Measurements from ENCODE around the gene SMPDL3A.

The SMPDL3A gene

DNA sequence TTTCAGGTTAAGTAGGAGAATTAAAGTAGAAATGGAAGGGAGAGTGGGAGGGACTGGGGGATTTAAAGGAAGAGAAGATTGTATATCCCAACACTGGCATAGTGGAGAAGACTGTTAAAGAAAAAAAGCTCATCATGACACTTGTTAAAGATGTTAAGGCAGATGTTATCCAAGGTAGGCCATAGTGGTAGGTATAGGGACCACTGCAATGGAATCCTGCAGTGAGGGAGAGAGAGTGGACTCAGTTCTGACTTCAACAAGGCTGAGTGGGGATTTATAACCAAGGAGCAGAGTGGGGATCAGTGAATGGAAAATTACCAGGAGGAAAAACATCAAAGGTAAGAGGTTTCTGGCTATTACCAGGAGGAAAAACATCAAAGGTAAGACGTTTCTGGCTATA, 21.1 kb downstream of the SMPDL3A start:
- no peak overlapping the region for H3K4me3 ChIP-seq (ENCODE audit: low read depth, low read length)
- no peak for DNase-seq (ENCODE audit: low read depth)
- TF ChIP-seq, protein P1, sequence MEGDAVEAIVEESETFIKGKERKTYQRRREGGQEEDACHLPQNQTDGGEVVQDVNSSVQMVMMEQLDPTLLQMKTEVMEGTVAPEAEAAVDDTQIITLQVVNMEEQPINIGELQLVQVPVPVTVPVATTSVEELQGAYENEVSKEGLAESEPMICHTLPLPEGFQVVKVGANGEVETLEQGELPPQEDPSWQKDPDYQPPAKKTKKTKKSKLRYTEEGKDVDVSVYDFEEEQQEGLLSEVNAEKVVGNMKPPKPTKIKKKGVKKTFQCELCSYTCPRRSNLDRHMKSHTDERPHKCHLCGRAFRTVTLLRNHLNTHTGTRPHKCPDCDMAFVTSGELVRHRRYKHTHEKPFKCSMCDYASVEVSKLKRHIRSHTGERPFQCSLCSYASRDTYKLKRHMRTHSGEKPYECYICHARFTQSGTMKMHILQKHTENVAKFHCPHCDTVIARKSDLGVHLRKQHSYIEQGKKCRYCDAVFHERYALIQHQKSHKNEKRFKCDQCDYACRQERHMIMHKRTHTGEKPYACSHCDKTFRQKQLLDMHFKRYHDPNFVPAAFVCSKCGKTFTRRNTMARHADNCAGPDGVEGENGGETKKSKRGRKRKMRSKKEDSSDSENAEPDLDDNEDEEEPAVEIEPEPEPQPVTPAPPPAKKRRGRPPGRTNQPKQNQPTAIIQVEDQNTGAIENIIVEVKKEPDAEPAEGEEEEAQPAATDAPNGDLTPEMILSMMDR (conservative IDR thresholded peaks at IDR 0.05; ENCODE audit: low read depth, low read length): no peak

DNA sequence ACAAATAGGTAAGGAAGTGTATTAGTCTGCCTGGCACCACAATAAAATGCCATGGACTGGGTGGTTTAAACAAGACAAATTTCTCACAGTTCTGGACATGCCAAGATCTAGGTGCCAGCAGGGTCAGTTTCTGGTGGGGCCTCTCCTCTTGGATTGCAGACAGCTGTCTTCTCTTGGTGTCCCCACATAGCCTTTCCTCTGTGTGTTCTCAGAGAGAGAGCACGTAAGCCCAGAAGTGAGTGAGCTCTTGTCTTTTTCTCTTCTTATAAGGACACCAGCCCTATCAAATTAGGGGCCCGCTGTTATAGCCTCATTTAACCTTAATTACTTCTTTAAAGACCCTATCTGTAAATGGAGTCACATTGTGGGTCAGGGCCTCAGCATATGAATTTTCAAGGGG, 28.3 kb downstream of the SMPDL3A start:
- TF ChIP-seq, protein P1 (conservative IDR thresholded peaks at IDR 0.05; ENCODE audit: low read depth, low read length): no peak

DNA sequence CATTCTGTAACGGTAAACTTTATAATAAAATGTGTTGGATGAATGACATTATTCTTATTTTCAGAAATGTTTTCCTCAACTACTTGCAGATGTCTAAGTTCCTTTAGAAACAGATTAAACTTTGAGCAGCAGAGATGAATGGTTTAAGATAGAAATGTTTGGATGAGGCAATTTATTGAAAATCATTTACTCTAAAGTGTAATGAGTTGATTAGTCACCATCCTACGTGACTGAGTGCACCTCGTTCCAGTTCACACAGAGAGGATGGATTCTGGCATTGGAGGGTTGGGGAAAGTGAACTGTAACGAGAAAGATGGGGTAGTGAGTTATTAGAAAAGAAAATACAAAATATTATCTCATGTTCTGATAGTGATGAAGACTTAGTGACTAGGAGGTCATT, 28.7 kb downstream of the SMPDL3A start:
- TF ChIP-seq, protein P1 (conservative IDR thresholded peaks at IDR 0.05; ENCODE audit: low read depth, low read length): no peak
- no peak for DNase-seq (ENCODE audit: low read depth)
- H3K4me3 ChIP-seq (ENCODE audit: low read depth, low read length): no peak overlapping the region

More for the DNA sequence above, 28.3 kb downstream of the SMPDL3A start:
- no peak for DNase-seq (ENCODE audit: low read depth)
- H3K4me3 ChIP-seq (ENCODE audit: low read depth, low read length): no peak overlapping the region

DNA sequence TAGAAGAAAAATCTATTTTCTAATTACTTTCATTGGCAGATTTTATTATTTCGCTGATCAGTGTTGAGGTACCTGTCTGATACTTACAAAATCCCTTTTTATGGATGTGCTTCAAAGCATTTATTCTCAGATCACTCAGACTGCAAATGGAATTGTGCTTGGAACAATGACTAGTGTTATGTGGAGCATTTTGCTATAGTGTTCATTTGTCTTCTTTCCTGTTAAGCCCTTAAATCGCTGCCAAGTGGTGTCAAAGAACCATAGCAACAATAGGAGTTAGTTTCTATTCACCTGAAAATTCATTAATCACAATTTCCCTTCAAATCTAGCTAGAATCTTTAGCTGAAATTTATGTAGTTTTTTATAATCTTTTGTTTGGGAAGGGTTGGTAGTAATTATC, 29.8 kb downstream of the SMPDL3A start:
- TF ChIP-seq, protein P1 (conservative IDR thresholded peaks at IDR 0.05; ENCODE audit: low read depth, low read length): no peak
- DNase-seq (ENCODE audit: low read depth): no peak

DNA sequence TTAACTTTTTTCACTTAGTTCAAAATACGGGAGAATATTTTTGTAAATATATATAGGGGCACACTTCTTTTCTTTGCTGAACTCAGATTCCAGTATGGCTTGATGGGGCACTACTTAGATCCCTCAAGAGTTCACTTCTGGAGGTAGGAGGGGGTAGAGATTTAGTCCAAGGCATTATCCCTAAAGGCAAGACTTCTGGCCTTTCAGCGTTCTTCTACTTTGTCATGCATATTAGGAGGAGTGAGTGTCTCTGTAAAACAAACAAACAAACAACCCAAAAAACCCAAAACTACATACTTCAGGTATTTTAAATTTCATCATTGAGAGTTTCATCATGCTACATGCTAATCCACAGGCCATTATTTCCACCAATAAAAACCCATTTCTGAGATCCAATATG, 32.0 kb downstream of the SMPDL3A start:
- no peak overlapping the region for H3K4me3 ChIP-seq (ENCODE audit: low read depth, low read length)
- TF ChIP-seq, protein P1 (conservative IDR thresholded peaks at IDR 0.05; ENCODE audit: low read depth, low read length): no peak
- DNase-seq (ENCODE audit: low read depth): no peak

More for the DNA sequence above, 29.8 kb downstream of the SMPDL3A start:
- no peak overlapping the region for H3K4me3 ChIP-seq (ENCODE audit: low read depth, low read length)

DNA sequence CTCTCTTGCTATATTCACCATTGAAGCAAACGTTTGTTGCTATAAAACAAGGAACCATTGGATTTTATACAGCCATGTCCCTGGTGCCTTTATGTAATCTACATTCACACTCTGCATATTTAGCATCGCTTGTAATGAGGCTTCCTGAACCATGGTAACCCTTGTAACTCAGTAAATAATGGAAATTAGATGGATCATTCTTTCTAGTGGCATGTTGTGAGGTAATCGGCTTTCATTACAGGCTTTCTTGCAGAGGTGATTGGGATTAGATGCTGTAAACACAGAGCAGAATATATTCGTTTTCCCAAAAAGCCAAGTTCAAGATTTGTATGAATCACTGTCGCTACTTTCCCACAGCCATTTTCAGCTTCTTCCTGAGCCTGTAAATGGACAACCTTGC, 36.1 kb downstream of the SMPDL3A start:
- no peak overlapping the region for H3K4me3 ChIP-seq (ENCODE audit: low read depth, low read length)
- TF ChIP-seq, protein P1 (conservative IDR thresholded peaks at IDR 0.05; ENCODE audit: low read depth, low read length): no peak
- no peak for DNase-seq (ENCODE audit: low read depth)

DNA sequence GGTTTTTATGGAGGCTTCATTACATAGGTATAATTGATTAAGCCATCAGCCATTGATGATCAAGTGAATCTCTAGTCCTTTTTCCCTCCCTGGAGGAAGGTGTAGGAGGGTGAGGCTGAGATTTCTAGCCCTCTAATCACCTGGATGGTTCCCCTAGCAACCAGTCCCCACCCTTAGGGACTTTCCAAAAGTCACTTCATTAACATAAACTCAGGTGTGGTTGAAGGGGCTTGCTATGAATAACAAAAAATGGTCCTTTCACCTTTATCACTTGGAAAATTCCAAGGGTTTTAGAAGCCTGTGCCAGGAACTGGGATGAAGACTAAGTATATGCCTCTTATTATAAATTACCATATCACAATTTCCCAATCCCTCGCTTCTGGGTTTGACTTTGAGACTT, 40.4 kb downstream of the SMPDL3A start:
- no peak overlapping the region for H3K4me3 ChIP-seq (ENCODE audit: low read depth, low read length)
- TF ChIP-seq, protein P1 (conservative IDR thresholded peaks at IDR 0.05; ENCODE audit: low read depth, low read length): no peak
- no peak for DNase-seq (ENCODE audit: low read depth)

Data from choroid plexus epithelial cell (primary cell).